Hepatocyte (in vitro differentiated cells): ENCODE measurements around the gene PPP2R5C.

Experiments used
- CTCF ChIP-seq: fragments of 200-600 bp; sonication (generic); IDR thresholded peaks from 2 replicates; pipeline ENCODE4 v1.5.1; 2016; ENCODE audit warnings: antibody characterized with exemption, mild to moderate bottlenecking; ENCODE audit not compliant: poor library complexity
- EZH2 ChIP-seq: fragments of 200-600 bp; sonication (generic); IDR thresholded peaks from 2 replicates; pipeline ENCODE4 v1.6.1; 2016; ENCODE audit warnings: antibody characterized with exemption, mild to moderate bottlenecking, borderline replicate concordance
- EZH2phosphoT487 ChIP-seq: fragments of 200-600 bp; sonication (generic); IDR thresholded peaks from one replicate; pipeline ENCODE4 v1.6.1; 2018; ENCODE audit warnings: antibody characterized with exemption, mild to moderate bottlenecking, low read depth, moderate library complexity; ENCODE audit not compliant: unreplicated experiment, severe bottlenecking

GRCh38 chr14:101970830-101971400, 209.4 kb downstream of the PPP2R5C start:
- TF ChIP-seq CTCF (no peak), EZH2phosphoT487 (no peak), EZH2 (no peak)
